C1 segment of cervical spinal cord (tissue), 14 donors: ENCODE results near the gene LRCH1.
"Not testable (repeated sequence)": the region's sequence is repeated elsewhere in the genome, so short reads cannot be mapped to it uniquely, and the experiment has no call there.

Source experiments
- DNase-seq, 14 donors: peaks; one replicate each; lab custom pipeline; 2025; lab: John Stamatoyannopoulos, UW

The LRCH1 gene

DNA sequence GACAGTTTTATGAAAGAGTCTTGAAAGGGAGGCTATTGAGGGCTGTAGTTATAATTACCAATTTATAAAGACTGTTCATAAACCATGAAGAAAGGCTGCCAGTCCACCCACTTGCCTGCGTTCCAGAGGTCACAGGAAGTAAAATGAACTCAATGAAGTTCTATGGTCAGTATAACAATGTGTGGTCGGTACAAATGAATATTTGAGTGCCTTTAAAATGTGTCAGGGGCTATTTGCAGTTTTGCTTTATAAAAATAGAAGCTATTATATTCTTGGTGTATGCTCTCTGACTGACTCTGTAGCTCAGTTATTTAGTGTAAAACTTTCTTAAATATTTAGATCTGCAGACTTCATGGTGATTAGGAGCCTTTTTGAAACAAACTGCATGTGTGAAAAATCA lies 197.0 kb downstream of the LRCH1 start:
- DNase-seq, result no peak

DNA sequence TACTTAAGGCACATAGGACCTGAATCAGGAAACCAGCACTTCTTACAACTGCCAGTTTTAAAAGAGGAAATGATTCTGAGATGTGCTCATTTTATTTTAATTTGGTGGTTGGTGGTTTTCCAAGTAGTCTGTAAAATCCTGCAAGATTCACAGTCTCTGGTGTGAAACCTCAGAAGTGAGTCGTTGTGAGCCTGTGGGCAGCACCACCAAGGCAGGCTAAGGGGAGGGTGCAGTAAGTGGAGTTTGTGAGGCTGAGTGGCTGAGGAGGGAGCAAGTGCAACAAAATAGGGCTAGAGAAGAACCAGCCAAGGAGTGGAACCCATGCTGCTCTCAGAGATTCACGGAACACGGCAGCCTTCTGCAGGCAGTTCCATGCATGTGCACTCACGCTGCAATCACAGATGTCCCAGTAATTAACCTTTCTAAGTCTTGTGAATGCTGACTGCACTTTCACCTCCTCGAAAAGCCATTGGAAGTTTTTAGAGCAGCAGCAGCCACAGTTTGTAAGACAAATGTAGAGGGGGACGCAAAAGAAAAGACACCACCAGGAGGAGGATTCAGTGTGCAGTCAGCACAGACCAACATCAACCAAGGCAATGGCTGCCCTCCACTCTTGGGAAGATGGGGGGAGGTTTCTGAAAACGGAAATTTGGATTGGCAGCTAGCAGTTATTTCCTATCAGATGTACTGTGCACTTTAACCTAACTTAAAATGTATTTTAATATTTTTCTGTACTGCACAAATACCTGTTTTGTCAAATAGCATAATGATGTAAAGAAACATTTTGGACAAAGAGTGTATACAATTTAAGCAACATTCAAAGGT lies 199.1 kb downstream of the LRCH1 start:
- DNase-seq, result peak in 1 of 14 donors; percentile 28

DNA sequence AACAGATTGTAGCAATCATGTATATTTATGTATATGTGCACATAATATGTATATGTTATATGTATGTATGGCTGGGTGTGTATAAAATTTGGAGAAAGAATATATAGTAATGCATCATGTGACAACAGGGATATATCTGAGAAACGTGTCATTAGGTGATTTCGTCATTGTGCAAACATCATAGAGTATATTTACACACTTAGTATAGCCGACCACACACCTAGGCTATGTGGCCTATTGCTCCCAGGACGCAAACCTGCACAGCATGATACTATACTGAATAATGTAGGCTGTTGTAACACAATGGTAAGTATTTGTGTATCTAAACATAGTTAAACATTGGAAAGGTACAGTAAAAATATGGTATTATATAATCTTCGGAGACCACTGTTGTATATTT lies 200.2 kb downstream of the LRCH1 start:
- no peak for DNase-seq

DNA sequence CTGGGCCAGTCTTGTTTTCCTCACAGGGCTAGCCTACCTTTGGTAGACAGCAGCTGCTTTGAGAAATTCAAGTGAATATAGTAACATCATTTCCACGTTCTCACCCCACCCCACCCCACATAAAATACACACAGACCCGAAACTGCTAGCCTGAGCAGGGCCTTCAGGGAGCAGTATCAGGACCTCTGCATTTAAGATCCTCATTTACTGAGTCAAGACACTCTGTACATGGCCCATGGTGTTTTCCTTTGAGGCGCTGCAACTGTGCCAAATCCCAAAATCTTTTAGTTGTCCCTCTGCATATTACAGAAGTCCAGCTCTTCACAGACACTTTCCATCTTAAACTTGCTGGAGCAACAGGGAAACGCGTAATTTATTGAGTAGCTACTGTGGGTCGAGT lies 200.9 kb downstream of the LRCH1 start:
- DNase-seq, result no peak

DNA sequence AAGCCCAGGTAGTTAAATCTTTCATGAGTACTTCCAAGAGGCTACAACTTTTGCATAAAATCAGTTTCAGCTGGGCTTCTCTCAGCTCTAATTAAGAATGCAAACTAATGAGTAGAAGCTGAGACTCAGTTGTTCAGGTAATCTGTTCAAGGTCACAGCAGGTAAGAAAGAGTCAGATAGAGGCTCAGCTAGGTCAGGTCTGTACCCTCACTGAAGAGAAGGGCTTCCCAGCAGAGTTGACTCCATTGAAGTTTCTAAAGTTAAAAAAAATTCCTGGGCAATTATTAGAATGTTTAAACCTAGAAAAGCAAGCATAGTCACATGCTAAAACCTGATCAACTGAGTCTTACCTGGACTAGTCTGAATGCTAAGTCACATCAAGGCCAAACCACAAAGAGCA lies 201.8 kb downstream of the LRCH1 start:
- DNase-seq, result no peak

DNA sequence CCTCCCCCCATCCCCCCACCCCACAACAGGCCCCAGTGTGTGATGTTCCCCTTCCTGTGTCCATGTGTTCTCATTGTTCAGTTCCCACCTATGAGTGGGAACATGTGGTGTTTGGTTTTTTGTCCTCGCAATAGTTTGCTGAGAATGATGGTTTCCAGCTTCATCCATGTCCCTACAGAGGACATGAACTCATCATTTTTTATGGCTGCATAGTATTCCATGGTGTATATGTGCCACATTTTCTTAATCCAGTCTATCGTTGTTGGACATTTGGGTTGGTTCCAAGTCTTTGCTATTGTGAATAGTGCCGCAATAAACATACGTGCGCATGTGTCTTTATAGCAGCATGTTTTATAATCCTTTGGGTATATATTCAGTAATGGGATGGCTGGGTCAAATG lies 202.5 kb downstream of the LRCH1 start:
- DNase-seq, result not testable (repeated sequence)

DNA sequence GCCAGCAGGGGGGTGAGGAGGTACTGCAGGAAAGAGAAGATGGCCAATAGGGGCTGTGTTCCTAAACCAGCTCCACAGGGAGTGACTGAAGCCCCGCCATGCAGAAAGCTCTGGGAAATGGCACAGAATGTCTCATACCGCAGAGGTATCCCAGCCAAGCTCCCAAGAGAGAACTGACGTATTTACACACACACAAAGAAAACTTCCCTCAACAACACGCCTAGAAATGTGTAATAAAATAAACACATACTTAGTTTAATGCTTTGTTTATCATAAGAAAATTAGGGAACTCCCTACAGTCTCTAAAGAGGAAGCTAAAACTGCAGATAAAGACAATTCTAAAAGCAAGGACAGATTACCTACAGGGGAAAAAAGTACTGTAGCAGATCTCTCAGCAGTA lies 204.0 kb downstream of the LRCH1 start:
- DNase-seq, result no peak

DNA sequence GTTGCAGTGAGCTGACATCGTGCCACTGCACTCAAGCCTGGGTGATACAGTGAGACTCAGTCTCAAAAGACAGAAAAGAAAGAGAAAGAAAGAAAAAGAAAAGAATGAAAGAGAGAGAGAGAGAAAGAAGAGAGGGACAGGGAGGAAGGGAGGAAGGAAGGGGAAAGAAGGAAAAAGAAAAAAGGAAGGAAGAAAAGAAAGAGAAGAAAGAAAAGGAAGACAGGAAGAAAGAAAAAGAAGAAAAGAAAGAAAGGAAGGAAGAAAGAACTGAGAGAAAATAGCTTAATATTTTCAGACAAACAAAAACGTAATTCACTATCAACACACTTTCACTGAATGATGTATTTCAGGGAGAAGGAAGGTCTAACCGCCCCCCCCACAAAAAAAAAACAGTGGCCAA lies 204.7 kb downstream of the LRCH1 start:
- DNase-seq, result no peak

DNA sequence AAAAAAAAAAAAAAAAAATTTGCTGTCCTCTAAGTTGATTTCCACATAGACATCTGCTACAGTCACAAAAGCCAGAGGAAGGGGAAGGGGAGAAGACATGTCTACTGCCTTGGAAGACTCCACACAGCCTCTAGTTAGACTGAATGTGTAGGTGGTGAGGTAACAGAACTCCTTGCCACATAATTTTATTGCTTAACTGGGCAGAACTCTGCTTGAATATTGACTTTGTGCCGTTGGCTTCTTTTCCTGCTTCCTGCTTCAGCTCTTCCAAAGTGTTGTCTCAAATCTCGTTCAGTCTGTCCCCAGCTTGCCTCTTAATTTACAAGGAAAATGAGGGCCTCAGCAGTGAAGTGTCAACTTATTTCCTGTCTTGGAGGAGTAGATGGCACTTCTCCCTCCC lies 206.9 kb downstream of the LRCH1 start:
- no peak for DNase-seq

DNA sequence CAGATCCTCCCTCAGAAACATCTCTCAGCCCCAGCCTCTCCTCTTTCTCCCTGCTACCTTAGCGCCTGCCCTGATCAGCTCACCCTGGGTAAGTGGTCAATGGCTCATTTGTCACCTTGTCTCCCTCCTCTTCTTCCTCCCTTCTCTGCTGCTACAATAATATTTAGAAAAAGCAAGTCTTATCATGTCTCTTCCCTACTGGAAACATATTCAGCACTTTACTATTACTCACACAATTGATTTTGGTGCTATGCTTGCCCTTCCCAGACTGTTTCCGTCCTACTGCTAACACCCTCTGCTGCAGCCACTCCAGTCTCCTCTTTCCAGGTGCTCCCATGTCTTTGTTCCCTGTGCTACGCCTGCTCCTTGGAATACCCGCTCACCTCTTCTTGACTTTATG lies 208.2 kb downstream of the LRCH1 start:
- no peak for DNase-seq

DNA sequence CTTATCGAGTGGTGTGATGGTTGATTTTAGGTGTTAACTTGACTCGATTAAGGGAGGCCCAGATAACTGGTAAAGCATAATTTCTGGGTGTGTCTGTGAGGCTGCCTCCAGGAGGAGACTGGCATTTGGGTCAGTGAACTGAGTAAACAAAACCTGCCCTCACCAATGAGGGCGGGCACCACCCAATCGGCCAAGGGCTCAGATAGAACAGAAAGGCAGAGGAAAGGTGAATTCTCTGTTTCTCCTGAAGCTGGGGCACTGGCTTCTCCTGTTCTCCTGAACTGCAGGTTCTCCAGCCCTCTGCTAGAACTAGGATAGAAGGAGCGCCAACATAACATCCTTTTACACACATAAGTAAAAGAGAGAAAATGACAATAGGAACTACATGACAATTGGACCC lies 208.9 kb downstream of the LRCH1 start:
- DNase-seq, result no peak

DNA sequence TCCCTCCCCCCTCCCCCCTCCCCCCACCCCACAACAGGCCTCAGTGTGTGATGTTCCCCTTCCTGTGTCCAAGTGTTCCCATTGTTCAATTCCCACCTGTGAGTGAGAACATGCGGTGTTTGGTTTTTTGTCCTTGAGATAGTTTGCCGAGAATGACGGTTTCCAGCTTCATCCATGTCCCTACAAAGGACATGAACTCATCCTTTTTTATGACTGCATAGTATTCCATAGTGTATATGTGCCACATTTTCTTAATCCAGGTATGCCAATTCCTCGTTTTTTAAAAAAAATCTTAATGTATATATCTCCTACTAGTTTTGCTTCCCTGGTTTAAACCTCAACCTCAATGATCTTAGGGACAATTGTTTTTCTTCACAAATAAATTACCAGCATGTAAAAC lies 217.0 kb downstream of the LRCH1 start:
- DNase-seq, result not testable (repeated sequence)

DNA sequence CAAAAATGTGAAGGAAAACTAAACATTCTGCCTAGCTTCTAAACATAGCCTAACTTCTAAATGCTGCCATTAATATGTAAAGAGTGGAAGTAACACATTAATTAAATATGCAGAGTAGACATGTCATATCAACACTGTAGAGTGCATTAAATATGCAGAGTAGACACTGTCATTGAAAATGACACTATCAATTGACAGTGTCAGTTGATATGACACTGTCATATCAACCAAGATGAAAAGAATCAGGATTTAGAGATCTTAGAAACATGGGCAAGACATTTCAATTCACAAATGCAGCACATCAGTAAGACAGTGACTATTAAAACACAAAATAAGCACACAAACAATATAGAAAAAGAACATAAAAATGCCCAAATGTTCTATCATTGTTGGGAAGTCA lies 218.7 kb downstream of the LRCH1 start:
- no peak for DNase-seq

DNA sequence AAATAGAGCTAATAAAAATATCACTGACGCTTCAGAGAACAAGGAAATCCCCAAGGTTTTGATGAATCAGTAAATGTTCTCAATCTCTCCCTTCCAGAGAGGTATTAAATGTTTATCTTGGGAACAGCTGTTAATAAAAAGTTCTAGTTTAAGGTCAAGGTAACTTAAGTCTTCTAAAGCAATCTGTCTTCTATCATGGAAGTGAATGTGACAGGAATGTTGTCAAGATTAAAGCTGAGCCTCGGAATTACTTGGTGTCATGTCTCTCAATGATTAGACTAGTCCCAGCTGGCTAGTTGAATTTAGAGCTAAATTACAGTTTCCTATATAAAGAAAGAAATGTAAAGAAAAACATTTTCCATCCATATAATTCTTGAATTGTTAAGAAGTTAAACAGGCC lies 220.6 kb downstream of the LRCH1 start:
- DNase-seq, result no peak

DNA sequence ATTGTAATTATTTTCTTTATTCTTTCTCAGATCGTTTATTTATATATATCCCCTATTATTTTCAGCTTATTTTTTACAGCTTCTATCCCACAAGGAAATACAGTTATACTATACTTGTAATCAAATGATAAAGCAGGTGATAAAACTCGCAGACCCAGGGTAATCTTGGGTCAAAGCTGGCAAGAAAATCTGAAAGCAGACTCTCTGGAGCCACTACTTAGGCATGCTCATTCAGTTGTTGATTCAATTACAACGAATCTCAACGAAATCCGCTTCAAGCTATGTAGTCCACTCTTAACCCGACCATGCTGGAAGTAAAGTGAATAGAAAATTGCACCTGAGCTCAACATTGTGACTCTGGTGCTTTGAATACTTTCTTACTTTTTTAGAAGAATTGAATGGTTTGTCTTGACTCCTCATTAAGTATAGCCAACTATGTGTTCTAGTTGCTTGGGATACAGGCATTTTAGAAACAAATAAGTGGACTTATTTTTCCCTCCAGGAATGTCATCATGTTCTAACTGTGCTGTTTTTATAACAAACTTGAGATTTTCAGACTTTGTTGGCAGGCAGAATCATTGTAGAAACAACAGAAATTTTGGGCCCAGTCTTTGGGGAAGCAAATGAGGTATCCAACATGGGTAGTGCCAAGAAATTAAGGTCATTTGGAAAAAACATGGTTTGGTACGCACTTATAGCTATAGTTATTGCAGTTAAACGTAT lies 222.6 kb downstream of the LRCH1 start:
- DNase-seq, result no peak

DNA sequence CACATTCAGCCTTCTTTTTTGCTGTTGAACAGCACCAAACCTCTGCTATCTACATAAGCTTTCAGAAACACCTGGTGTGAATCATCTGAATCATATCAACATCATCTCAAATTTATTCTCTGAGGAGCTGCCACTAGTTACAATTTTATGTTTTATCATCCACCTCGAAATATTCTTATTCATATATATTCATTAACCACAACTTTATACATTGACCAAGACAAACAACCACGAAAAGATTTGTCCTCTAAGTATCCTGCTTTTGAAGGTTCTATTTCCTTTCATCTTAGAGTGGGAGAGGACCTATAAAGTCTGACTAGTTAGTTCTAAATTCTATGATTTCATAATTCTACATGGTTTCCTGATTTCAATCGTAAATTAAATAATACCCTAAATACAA lies 225.1 kb downstream of the LRCH1 start:
- no peak for DNase-seq

DNA sequence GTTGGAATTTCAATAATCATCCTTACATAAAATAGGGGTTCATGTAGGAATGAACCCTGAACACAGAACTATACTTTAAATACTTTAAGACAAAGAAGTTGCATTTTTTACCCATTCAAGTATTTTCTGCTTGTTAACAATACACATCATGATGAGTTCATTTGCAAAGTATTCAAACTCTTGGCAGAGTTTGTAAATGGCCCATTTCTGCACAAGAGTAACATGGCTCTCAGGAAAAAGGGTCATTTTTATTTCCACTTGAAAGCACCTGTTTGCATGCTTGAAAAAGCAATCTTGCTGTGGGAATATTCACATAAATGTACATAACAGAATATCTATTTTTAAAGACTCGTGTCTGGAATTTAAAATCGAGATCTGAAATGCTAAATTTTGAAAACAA lies 225.9 kb downstream of the LRCH1 start:
- no peak for DNase-seq

DNA sequence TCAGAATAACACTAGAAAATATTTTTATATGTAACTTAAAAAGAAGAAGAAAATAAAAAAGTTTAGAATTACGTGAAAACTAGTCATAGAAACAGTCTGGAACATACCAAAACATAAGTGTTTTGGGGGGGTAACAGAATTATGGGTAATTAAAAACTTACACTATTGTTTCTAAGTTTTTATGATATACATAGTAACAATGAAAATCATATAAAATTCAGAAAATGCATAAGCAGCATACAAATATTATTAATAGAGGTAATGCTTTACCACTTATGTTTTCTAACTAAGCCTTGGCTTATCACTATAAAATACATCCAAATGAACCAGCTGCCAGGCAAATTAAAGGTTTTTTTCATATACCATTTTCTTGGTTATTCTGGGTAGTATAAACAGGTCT lies 229.1 kb downstream of the LRCH1 start:
- DNase-seq, result no peak

DNA sequence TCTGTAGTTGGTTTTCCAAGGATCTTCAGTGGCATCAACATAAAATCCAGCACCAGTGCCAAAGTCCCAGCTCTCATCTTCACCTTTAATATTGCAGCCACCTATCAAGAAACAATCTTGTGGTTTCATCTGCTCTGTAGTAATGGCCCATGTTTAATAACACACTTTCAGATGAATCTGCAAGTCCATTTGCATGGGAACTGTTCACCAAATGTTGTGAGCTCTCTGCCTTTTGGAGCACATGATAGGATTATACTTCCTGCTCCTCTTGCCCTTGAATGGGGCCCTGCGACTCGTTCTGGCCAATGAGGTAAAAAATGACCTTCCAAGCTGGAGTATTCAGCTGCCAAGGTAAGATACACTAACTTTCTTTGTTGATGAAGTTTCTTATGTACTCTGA lies 229.7 kb downstream of the LRCH1 start:
- no peak for DNase-seq

DNA sequence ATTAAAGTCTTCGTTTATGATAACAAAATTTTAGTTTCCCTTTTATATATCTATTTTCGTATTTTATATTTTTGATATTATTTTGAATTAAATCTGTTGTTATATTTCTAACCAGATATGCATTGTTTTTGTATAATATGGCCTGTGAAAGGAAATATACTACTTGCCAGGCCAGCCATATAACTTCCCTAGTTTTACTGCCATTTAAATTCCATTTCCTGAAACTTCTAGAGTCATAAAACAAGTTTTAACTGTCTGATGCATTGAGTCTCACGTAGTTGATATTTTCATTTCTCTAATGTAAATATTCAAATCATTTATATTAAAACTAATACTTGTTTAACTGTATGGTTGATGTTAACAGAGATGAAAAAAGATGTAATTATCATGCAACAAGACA lies 230.5 kb downstream of the LRCH1 start:
- DNase-seq, result no peak

DNA sequence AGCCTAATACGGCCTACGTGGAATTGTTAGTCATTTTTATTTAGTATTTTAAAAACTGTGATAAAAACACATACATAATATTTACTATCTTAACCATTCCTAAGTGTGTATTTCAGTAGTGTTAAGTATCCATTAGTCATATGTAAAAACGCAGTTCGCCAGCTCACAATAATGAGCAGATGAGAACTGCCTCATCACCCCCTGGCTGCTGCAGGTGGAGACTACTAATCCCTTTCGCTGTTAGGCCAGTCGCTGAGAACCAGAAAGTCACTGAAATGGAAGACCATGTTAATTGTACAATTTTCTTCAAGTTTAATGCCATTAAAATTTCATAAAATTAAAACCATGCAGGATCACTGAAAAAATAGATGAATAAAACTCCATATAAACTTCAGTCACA lies 242.4 kb downstream of the LRCH1 start:
- DNase-seq, result no peak

DNA sequence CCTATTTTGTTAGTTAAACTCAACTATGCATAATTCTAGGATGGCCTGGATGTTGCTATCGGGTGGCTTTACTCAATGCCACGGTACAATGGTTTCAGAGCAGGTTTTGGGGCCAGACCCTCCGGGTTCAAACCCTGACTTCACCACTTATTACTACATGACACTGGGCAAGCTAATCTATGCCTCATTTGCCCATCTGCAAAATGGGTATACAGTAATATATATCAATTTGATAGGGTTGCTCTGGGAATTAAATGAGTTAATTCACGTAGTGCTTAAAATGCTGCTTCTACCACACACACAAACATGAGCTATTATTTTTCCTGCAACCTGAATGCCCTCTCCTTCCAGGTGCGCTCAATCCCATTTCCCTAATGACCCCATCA lies 243.2 kb downstream of the LRCH1 start:
- no peak for DNase-seq
